Ishikawa (cell line): ENCODE measurements around the gene ATP1A3.

Experiments used
- EP300 ChIP-seq: IDR thresholded peaks from 2 replicates; pipeline ENCODE4 v1.6.1; 2012; ENCODE audit warnings: borderline replicate concordance
- MAX ChIP-seq: IDR thresholded peaks from 2 replicates; pipeline ENCODE4 v1.6.1; 2012
- NFIC ChIP-seq: IDR thresholded peaks from 2 replicates; pipeline ENCODE4 v1.6.1; 2012
- RAD21 ChIP-seq: IDR thresholded peaks from 2 replicates; pipeline ENCODE4 v1.6.1; 2012; ENCODE audit warnings: low read depth
- TAF1 ChIP-seq: IDR thresholded peaks from 2 replicates; pipeline ENCODE4 v1.6.1; 2012; ENCODE audit warnings: low read depth, mild to moderate bottlenecking
- ZBTB7A ChIP-seq: IDR thresholded peaks from 2 replicates; pipeline ENCODE4 v1.6.1; 2012; ENCODE audit warnings: low read depth
- TF ChIP-seq, protein P1 (sequence below): IDR thresholded peaks from 2 replicates; pipeline ENCODE4 v1.6.1; 2012; ENCODE audit warnings: low read depth, mild to moderate bottlenecking
- TF ChIP-seq, protein P2 (sequence below): IDR thresholded peaks from 2 replicates; pipeline ENCODE4 v1.6.1; 2012

- TF ChIP-seq, protein P1, sequence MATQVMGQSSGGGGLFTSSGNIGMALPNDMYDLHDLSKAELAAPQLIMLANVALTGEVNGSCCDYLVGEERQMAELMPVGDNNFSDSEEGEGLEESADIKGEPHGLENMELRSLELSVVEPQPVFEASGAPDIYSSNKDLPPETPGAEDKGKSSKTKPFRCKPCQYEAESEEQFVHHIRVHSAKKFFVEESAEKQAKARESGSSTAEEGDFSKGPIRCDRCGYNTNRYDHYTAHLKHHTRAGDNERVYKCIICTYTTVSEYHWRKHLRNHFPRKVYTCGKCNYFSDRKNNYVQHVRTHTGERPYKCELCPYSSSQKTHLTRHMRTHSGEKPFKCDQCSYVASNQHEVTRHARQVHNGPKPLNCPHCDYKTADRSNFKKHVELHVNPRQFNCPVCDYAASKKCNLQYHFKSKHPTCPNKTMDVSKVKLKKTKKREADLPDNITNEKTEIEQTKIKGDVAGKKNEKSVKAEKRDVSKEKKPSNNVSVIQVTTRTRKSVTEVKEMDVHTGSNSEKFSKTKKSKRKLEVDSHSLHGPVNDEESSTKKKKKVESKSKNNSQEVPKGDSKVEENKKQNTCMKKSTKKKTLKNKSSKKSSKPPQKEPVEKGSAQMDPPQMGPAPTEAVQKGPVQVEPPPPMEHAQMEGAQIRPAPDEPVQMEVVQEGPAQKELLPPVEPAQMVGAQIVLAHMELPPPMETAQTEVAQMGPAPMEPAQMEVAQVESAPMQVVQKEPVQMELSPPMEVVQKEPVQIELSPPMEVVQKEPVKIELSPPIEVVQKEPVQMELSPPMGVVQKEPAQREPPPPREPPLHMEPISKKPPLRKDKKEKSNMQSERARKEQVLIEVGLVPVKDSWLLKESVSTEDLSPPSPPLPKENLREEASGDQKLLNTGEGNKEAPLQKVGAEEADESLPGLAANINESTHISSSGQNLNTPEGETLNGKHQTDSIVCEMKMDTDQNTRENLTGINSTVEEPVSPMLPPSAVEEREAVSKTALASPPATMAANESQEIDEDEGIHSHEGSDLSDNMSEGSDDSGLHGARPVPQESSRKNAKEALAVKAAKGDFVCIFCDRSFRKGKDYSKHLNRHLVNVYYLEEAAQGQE: no peak
- TF ChIP-seq TAF1 (no peak), MAX (no peak), RAD21 (no peak), NFIC (no peak), EP300 (no peak), ZBTB7A (no peak)
- TF ChIP-seq, protein P2, sequence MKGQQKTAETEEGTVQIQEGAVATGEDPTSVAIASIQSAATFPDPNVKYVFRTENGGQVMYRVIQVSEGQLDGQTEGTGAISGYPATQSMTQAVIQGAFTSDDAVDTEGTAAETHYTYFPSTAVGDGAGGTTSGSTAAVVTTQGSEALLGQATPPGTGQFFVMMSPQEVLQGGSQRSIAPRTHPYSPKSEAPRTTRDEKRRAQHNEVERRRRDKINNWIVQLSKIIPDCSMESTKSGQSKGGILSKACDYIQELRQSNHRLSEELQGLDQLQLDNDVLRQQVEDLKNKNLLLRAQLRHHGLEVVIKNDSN: no peak
Observed at GRCh38 chr19:41990615-41991014, 3.4 kb downstream of the ATP1A3 start.
